ENCODE measurements around the gene ODC1. TPM values are rescaled to one million over a fixed set of nuclear protein-coding genes. Genes with fewer than 3 reads are reported as not detected.

The ODC1 gene
- polyA plus RNA-seq, 1 donor (not counting 4 experiments of a cell fraction or from before 2014, with no cell fraction given): 637 TPM

DNA sequence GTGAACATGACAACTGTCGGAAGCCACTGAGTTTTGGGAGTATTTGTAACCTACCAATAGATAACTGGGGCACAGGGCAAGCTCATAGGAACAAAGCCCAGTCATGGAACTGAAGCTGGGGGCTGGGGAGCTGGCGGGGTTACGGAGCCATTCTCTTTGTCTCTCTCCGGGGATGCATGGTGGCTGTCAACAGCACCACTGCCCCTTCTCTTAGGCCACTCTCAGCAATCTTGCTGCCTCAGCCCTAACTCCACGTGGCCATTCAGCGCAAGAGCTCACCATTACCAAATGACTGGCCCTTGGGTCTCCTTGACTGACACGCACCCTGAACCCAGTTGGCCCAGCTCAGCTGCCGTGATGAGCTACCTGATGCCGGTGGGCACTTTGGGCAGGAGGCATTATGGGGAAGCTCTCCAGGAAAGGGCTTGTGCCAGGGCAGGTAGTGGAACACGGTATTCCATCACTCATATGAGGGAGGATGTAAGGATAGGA, 33.6 kb upstream of the ODC1 start:
- no peak overlapping the region for H3K9ac ChIP-seq (ENCODE audit: control insufficient read depth, extremely low read depth, insufficient read depth, low read length)
- H3K36me3 ChIP-seq (ENCODE audit: control insufficient read depth in 2 of 2, extremely low read depth in 1 of 2, insufficient read depth in 2 of 2, low read length in 2 of 2): no peaks in the 10 kb centered on the region
- H3K9me1 ChIP-seq (ENCODE audit: control insufficient read depth, extremely low read depth, insufficient read depth, low read length): no peaks in the 10 kb centered on the region
- H3K9me3 ChIP-seq (ENCODE audit: control insufficient read depth, low read depth, low read length): no peaks in the 10 kb centered on the region
- DNase-seq (ENCODE audit: low read depth, low spot score): no peak
- no peak for TF ChIP-seq EZH2 (IDR thresholded peaks at IDR 0.05; ENCODE audit: low read length)
- TF ChIP-seq, protein P1, sequence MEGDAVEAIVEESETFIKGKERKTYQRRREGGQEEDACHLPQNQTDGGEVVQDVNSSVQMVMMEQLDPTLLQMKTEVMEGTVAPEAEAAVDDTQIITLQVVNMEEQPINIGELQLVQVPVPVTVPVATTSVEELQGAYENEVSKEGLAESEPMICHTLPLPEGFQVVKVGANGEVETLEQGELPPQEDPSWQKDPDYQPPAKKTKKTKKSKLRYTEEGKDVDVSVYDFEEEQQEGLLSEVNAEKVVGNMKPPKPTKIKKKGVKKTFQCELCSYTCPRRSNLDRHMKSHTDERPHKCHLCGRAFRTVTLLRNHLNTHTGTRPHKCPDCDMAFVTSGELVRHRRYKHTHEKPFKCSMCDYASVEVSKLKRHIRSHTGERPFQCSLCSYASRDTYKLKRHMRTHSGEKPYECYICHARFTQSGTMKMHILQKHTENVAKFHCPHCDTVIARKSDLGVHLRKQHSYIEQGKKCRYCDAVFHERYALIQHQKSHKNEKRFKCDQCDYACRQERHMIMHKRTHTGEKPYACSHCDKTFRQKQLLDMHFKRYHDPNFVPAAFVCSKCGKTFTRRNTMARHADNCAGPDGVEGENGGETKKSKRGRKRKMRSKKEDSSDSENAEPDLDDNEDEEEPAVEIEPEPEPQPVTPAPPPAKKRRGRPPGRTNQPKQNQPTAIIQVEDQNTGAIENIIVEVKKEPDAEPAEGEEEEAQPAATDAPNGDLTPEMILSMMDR (optimal IDR thresholded peaks at IDR 0.05 in 1 of 3, IDR thresholded peaks at IDR 0.05 in 1 of 3, conservative IDR thresholded peaks at IDR 0.05 in 1 of 3; ENCODE audit: extremely low read depth in 1 of 3, insufficient read depth in 2 of 3, low read length in 3 of 3): no peak
- H2AFZ ChIP-seq (ENCODE audit: control insufficient read depth, low read length): no peak overlapping the region
- no peak overlapping the region for H3K27ac ChIP-seq (ENCODE audit: control insufficient read depth, insufficient read depth, low read length)
- no peak overlapping the region for H3K4me2 ChIP-seq (ENCODE audit: control insufficient read depth, extremely low read depth, insufficient read depth, low read depth, low read length)
- dilution Hi-C loops (cut with MboI; ENCODE audit: extremely low pct_ligation_motif_present, low sequenced_read_pairs): no loop called here
- no peak for FAIRE-seq
- H4K20me1 ChIP-seq (ENCODE audit: control insufficient read depth, extremely low read depth, insufficient read depth, low read length): no peaks in the 10 kb centered on the region
- H3K27me3 ChIP-seq (ENCODE audit: control insufficient read depth, extremely low read depth, insufficient read depth, low read length): peaks cover 19% of the 10 kb centered on the region
- no peaks in the 10 kb centered on the region for H3K79me2 ChIP-seq (ENCODE audit: control insufficient read depth, insufficient read depth, low read length)
- H3K4me1 ChIP-seq (ENCODE audit: control insufficient read depth, extremely low read depth, insufficient read depth, low read length): no peaks in the 10 kb centered on the region
- no peak overlapping the region for H3K4me3 ChIP-seq (ENCODE audit: control insufficient read depth in 2 of 3, extremely low read depth in 1 of 3, insufficient read depth in 2 of 3, low read depth in 1 of 3, low read length in 3 of 3)

DNA sequence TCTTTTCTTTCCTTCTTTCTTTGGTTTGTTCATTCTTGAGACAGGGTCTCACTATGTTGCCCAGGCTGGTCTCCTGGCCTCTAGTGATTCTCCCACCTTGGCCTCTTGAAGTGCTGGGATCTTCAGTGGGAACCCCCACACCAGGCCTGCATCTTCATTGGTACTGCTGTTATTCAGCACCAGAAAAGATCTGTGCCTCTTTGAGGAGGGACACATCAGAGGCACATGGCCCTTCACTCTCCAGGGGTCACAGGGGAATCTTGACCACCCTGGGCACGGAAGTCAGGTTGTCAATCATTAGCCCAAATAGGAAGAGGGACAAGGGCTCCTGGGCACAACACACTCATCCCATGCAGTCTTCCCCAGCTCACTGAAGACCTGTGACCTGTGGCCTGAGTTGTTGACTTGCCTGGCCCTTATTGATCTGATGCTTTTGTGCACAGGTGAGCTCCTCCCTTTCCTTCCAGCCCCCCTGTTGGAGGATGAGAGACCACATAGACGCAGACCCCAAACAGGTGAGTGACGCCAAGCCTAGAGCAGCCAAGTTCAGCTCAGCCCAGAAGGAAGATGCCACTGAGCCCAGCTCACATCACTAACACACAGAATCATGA, 33.0 kb upstream of the ODC1 start:
- no peak for TF ChIP-seq EZH2 (IDR thresholded peaks at IDR 0.05; ENCODE audit: low read length)
- TF ChIP-seq, protein P1 (optimal IDR thresholded peaks at IDR 0.05 in 1 of 3, IDR thresholded peaks at IDR 0.05 in 1 of 3, conservative IDR thresholded peaks at IDR 0.05 in 1 of 3; ENCODE audit: extremely low read depth in 1 of 3, insufficient read depth in 2 of 3, low read length in 3 of 3): no peak
- Histone ChIP-seq H3K36me3 (ENCODE audit: control insufficient read depth in 2 of 2, extremely low read depth in 1 of 2, insufficient read depth in 2 of 2, low read length in 2 of 2) (no peaks in the 10 kb centered on the region), H4K20me1 (ENCODE audit: control insufficient read depth, extremely low read depth, insufficient read depth, low read length) (no peaks in the 10 kb centered on the region), H3K27me3 (ENCODE audit: control insufficient read depth, extremely low read depth, insufficient read depth, low read length) (peaks cover 19% of the 10 kb centered on the region), H3K4me2 (ENCODE audit: control insufficient read depth, extremely low read depth, insufficient read depth, low read depth, low read length) (no peak overlapping the region), H3K9me1 (ENCODE audit: control insufficient read depth, extremely low read depth, insufficient read depth, low read length) (no peaks in the 10 kb centered on the region), H3K79me2 (ENCODE audit: control insufficient read depth, insufficient read depth, low read length) (no peaks in the 10 kb centered on the region), H3K4me1 (ENCODE audit: control insufficient read depth, extremely low read depth, insufficient read depth, low read length) (no peaks in the 10 kb centered on the region), H3K4me3 (ENCODE audit: control insufficient read depth in 2 of 3, extremely low read depth in 1 of 3, insufficient read depth in 2 of 3, low read depth in 1 of 3, low read length in 3 of 3) (no peak overlapping the region), H3K9ac (ENCODE audit: control insufficient read depth, extremely low read depth, insufficient read depth, low read length) (no peak overlapping the region), H3K9me3 (ENCODE audit: control insufficient read depth, low read depth, low read length) (no peaks in the 10 kb centered on the region), H3K27ac (ENCODE audit: control insufficient read depth, insufficient read depth, low read length) (no peak overlapping the region), H2AFZ (ENCODE audit: control insufficient read depth, low read length) (no peak overlapping the region)
- DNase-seq (ENCODE audit: low read depth, low spot score): no peak
- dilution Hi-C loops (cut with MboI; ENCODE audit: extremely low pct_ligation_motif_present, low sequenced_read_pairs): no loop called here
- FAIRE-seq: no peak
